ENCODE measurements around the gene GCK.

GRCh38 chr7:44112231-44112996 is 76.8 kb downstream of the GCK start:
- TF ChIP-seq CTCF (IDR thresholded peaks at IDR 0.05) (no peak), EP300 (IDR thresholded peaks at IDR 0.05; ENCODE audit: borderline replicate concordance in 1 of 2, low read depth in 1 of 2, low read length in 1 of 2) (no peak), RCOR1 (IDR thresholded peaks at IDR 0.05; ENCODE audit: low read length) (no peak), REST (IDR thresholded peaks at IDR 0.05; ENCODE audit: low read depth, low read length) (no peak), NRF1 (IDR thresholded peaks at IDR 0.05; ENCODE audit: low read depth, low read length) (no peak), NFIC (IDR thresholded peaks at IDR 0.05; ENCODE audit: borderline replicate concordance) (no peak), SIN3A (IDR thresholded peaks at IDR 0.05; ENCODE audit: borderline replicate concordance, low read depth, low read length) (no peak), IRF3 (IDR thresholded peaks at IDR 0.05; ENCODE audit: low read depth, low read length) (no peak), JUND (IDR thresholded peaks at IDR 0.05) (no peak), EZH2phosphoT487 (IDR thresholded peaks at IDR 0.05; ENCODE audit: borderline replicate concordance, low read depth) (no peak), MAX (IDR thresholded peaks at IDR 0.05; ENCODE audit: low read depth) (no peak)

All from SK-N-SH (cell line).